SK-N-SH treated with all-trans-retinoic acid at 6 μM for 48 hours (cell line): ENCODE results near the gene DNAJC24.

ENCODE experiments used
- ATAC-seq: fragments of 200-7000 bp; cut with Tn5 transposase; 3 replicates; pipeline ENCODE4 v1.9.1; 2020; ENCODE audit warnings: mild to moderate bottlenecking, moderate library complexity
- ARNTL ChIP-seq: fragments of 450-650 bp; formaldehyde crosslinking; IDR thresholded peaks from 2 replicates; pipeline ENCODE4 v1.5.0; 2020; ENCODE audit warnings: low read depth, mild to moderate bottlenecking, moderate library complexity, borderline replicate concordance
- BACH2 ChIP-seq: fragments of 250-450 bp; sonication (Bioruptor Pico); IDR thresholded peaks from 2 replicates; pipeline ENCODE4 v1.9.0; 2021; ENCODE audit warnings: mild to moderate bottlenecking, borderline replicate concordance
- CSDC2 ChIP-seq: fragments of 250-450 bp; sonication (Bioruptor Pico); IDR thresholded peaks from 2 replicates; pipeline ENCODE4 v1.5.0; 2020; ENCODE audit warnings: mild to moderate bottlenecking, moderate library complexity
- CSRNP3 ChIP-seq: fragments of 250-450 bp; sonication (Bioruptor Pico); IDR thresholded peaks from 2 replicates; pipeline ENCODE4 v1.5.1; 2021; ENCODE audit warnings: mild to moderate bottlenecking, moderate library complexity
- ESRRG ChIP-seq: fragments of 250-450 bp; sonication (Bioruptor Pico); IDR thresholded peaks from 2 replicates; pipeline ENCODE4 v1.6.1; 2021; ENCODE audit warnings: mild to moderate bottlenecking
- GLIS3 ChIP-seq: fragments of 250-450 bp; sonication (Bioruptor Pico); IDR thresholded peaks from 2 replicates; pipeline ENCODE4 v1.5.0; 2020; ENCODE audit warnings: mild to moderate bottlenecking, moderate library complexity
- ISL1 ChIP-seq: fragments of 250-450 bp; sonication (Bioruptor Pico); IDR thresholded peaks from 2 replicates; pipeline ENCODE4 v2.1.2; 2022; ENCODE audit warnings: mild to moderate bottlenecking, moderate library complexity
- OSR1 ChIP-seq: fragments of 250-450 bp; sonication (Bioruptor Pico); IDR thresholded peaks from 2 replicates; pipeline ENCODE4 v1.8.0; 2022; ENCODE audit warnings: moderate library complexity, mild to moderate bottlenecking, inconsistent platforms
- PATZ1 ChIP-seq: fragments of 250-450 bp; sonication (Bioruptor Pico); IDR thresholded peaks from 2 replicates; pipeline ENCODE4 v1.8.0; 2020; ENCODE audit warnings: mild to moderate bottlenecking, moderate library complexity, borderline replicate concordance
- PPARA ChIP-seq: fragments of 250-450 bp; sonication (Bioruptor Pico); IDR thresholded peaks from 2 replicates; pipeline ENCODE4 v1.5.0; 2020; ENCODE audit warnings: mild to moderate bottlenecking, borderline replicate concordance
- RARB ChIP-seq: fragments of 250-450 bp; sonication (Bioruptor Pico); IDR thresholded peaks from 2 replicates; pipeline ENCODE4 v1.8.0; 2021; ENCODE audit warnings: mild to moderate bottlenecking, moderate library complexity
- SNAI2 ChIP-seq: fragments of 250-450 bp; sonication (Bioruptor Pico); IDR thresholded peaks from 2 replicates; pipeline ENCODE4 v1.5.0; 2020; ENCODE audit warnings: mild to moderate bottlenecking, moderate library complexity
- TCF4 ChIP-seq: fragments of 250-450 bp; sonication (Bioruptor Pico); IDR thresholded peaks from 2 replicates; pipeline ENCODE4 v1.8.0; 2021; ENCODE audit warnings: mild to moderate bottlenecking, moderate library complexity, borderline replicate concordance
- TSHZ2 ChIP-seq: fragments of 250-450 bp; sonication (Bioruptor Pico); IDR thresholded peaks from 2 replicates; pipeline ENCODE4 v1.5.0; 2020; ENCODE audit warnings: mild to moderate bottlenecking, moderate library complexity
- ZC3H10 ChIP-seq: fragments of 250-450 bp; sonication (Bioruptor Pico); IDR thresholded peaks from 2 replicates; pipeline ENCODE4 v1.5.1; 2021; ENCODE audit warnings: mild to moderate bottlenecking, moderate library complexity
- ZFP3 ChIP-seq: fragments of 250-450 bp; sonication (Bioruptor Pico); IDR thresholded peaks from 2 replicates; pipeline ENCODE4 v1.5.0; 2020; ENCODE audit warnings: mild to moderate bottlenecking, moderate library complexity
- ZFP30 ChIP-seq: fragments of 450-650 bp; formaldehyde crosslinking; IDR thresholded peaks from 2 replicates; pipeline ENCODE4 v1.5.0; 2022; ENCODE audit warnings: mild to moderate bottlenecking, moderate library complexity
- ZNF565 ChIP-seq: fragments of 450-650 bp; formaldehyde crosslinking; conservative IDR thresholded peaks from 2 replicates; pipeline ENCODE4 v1.5.0; 2020; ENCODE audit warnings: low read depth, mild to moderate bottlenecking, moderate library complexity
- ZNF70 ChIP-seq: fragments of 450-650 bp; formaldehyde crosslinking; IDR thresholded peaks from 2 replicates; pipeline ENCODE4 v1.5.0; 2020; ENCODE audit warnings: mild to moderate bottlenecking, moderate library complexity
- ZNF8 ChIP-seq: fragments of 450-650 bp; formaldehyde crosslinking; IDR thresholded peaks from 2 replicates; pipeline ENCODE4 v1.5.0; 2020; ENCODE audit warnings: mild to moderate bottlenecking, moderate library complexity
- TF ChIP-seq, protein P1 (sequence below): fragments of 250-450 bp; sonication (Bioruptor Pico); IDR thresholded peaks from 2 replicates; pipeline ENCODE4 v1.5.1; 2020; ENCODE audit warnings: low read depth, mild to moderate bottlenecking, moderate library complexity
- TF ChIP-seq, protein P2 (sequence below): fragments of 250-450 bp; sonication (Bioruptor Pico); IDR thresholded peaks from 2 replicates; pipeline ENCODE4 v1.8.0; 2021; ENCODE audit warnings: low read depth, mild to moderate bottlenecking, moderate library complexity, borderline replicate concordance

Gene DNAJC24

DNA sequence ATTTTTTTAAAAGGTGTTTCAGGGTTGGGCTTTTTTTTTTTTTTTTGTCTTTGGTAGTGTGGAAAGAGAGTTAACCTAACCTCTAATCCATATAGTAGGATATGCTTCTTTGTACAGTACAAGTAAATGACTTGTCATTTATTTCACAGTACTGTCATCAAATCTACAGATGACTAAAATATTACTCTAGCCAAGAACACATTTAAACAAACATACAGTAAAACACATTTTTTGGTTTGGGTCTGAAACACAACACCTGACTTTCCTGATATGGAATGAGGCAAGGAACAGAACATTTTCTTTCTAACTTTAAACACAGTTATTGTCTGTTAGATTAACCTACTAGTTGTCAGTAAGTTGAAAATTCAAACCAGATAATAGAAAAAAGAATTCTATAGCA is 71.6 kb downstream of the DNAJC24 start:
- TF ChIP-seq ARNTL (CRISPR knock-in tag) = no peak
- no peak for TF ChIP-seq ESRRG (CRISPR knock-in tag)
- TF ChIP-seq ZC3H10 (CRISPR knock-in tag) = no peak
- no peak for TF ChIP-seq SNAI2 (CRISPR knock-in tag)
- no peak for TF ChIP-seq CSRNP3
- TF ChIP-seq TSHZ2 (CRISPR knock-in tag) = no peak
- TF ChIP-seq ZNF565 = no peak
- no peak for TF ChIP-seq TCF4 (CRISPR knock-in tag)
- TF ChIP-seq PATZ1 (CRISPR knock-in tag) = no peak
- no peak for TF ChIP-seq BACH2 (CRISPR knock-in tag)
- TF ChIP-seq PPARA (CRISPR knock-in tag) = no peak
- no peak for TF ChIP-seq ZNF70
- TF ChIP-seq OSR1 (CRISPR knock-in tag) = no peak
- no peak for TF ChIP-seq CSDC2 (CRISPR knock-in tag)
- no peak for TF ChIP-seq ZFP3 (CRISPR knock-in tag)
- no peak for TF ChIP-seq RARB
- TF ChIP-seq ISL1 (CRISPR knock-in tag) = no peak
- TF ChIP-seq GLIS3 (CRISPR knock-in tag) = no peak
- TF ChIP-seq, protein P1, sequence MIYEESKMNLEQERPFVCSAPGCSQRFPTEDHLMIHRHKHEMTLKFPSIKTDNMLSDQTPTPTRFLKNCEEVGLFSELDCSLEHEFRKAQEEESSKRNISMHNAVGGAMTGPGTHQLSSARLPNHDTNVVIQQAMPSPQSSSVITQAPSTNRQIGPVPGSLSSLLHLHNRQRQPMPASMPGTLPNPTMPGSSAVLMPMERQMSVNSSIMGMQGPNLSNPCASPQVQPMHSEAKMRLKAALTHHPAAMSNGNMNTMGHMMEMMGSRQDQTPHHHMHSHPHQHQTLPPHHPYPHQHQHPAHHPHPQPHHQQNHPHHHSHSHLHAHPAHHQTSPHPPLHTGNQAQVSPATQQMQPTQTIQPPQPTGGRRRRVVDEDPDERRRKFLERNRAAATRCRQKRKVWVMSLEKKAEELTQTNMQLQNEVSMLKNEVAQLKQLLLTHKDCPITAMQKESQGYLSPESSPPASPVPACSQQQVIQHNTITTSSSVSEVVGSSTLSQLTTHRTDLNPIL = no peak
- no peak for ATAC-seq

GRCh38 chr11:31442086-31442485 is 72.4 kb downstream of the DNAJC24 start:
- no peak for TF ChIP-seq SNAI2 (CRISPR knock-in tag)
- no peak for TF ChIP-seq ARNTL (CRISPR knock-in tag)
- no peak for TF ChIP-seq ESRRG (CRISPR knock-in tag)
- no peak for TF ChIP-seq ZNF8 (CRISPR knock-in tag)
- TF ChIP-seq GLIS3 (CRISPR knock-in tag) = no peak
- TF ChIP-seq, protein P1 = no peak
- TF ChIP-seq ISL1 (CRISPR knock-in tag) = no peak
- no peak for TF ChIP-seq TSHZ2 (CRISPR knock-in tag)
- TF ChIP-seq, protein P2, sequence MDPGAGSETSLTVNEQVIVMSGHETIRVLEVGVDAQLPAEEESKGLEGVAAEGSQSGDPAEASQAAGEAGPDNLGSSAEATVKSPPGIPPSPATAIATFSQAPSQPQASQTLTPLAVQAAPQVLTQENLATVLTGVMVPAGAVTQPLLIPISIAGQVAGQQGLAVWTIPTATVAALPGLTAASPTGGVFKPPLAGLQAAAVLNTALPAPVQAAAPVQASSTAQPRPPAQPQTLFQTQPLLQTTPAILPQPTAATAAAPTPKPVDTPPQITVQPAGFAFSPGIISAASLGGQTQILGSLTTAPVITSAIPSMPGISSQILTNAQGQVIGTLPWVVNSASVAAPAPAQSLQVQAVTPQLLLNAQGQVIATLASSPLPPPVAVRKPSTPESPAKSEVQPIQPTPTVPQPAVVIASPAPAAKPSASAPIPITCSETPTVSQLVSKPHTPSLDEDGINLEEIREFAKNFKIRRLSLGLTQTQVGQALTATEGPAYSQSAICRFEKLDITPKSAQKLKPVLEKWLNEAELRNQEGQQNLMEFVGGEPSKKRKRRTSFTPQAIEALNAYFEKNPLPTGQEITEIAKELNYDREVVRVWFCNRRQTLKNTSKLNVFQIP (CRISPR knock-in tag) = no peak
- TF ChIP-seq OSR1 (CRISPR knock-in tag) = no peak
- TF ChIP-seq PATZ1 (CRISPR knock-in tag) = no peak
- no peak for TF ChIP-seq RARB
- TF ChIP-seq ZFP30 (CRISPR knock-in tag) = no peak
- no peak for TF ChIP-seq ZNF70
- no peak for ATAC-seq
